D721Med (cell line): ENCODE results near the gene FAM174B.

Experiments used
- DNase-seq: peaks from one replicate; pipeline ENCODE4 v3.0.0; 2011; ENCODE audit warnings: low spot score; ENCODE audit not compliant: insufficient read length
- FAIRE-seq: peaks from 2 replicates; lab custom pipeline; 2011; peaks lifted over from hg19 to GRCh38; lab: Jason Lieb, UNC
- CTCF ChIP-seq: IDR thresholded peaks from 2 replicates; pipeline ENCODE4 v1.5.1; 2012; ENCODE audit warnings: mild to moderate bottlenecking, control low read depth; ENCODE audit not compliant: insufficient read depth; ENCODE audit errors: missing control alignments

The FAM174B gene

GRCh38 chr15:92656089-92656488, 514 bp upstream of the FAM174B start:
- DNase-seq: no peak
- TF ChIP-seq CTCF: no peak
- FAIRE-seq: peak; percentile 6

GRCh38 chr15:92654662-92655061, 913 bp downstream of the FAM174B start:
- no peak for FAIRE-seq
- no peak for TF ChIP-seq CTCF

GRCh38 chr15:92653836-92654539, 1.6 kb downstream of the FAM174B start:
- peak; percentile 33 for TF ChIP-seq CTCF
- DNase-seq (no peak), FAIRE-seq (no peak)

More at GRCh38 chr15:92654662-92655061, 913 bp downstream of the FAM174B start:
- no peak for DNase-seq

GRCh38 chr15:92653366-92653765, 2.2 kb downstream of the FAM174B start:
- DNase-seq (no peak), FAIRE-seq (no peak)
- no peak for TF ChIP-seq CTCF

GRCh38 chr15:92652576-92652966, 3.0 kb downstream of the FAM174B start:
- no peak for DNase-seq

GRCh38 chr15:92651877-92652575, 3.5 kb downstream of the FAM174B start:
- DNase-seq (no peak), FAIRE-seq (no peak)
- no peak for TF ChIP-seq CTCF

More at GRCh38 chr15:92652576-92652966, 3.0 kb downstream of the FAM174B start:
- FAIRE-seq: no peak
- TF ChIP-seq CTCF: no peak

GRCh38 chr15:92650966-92651365, 4.6 kb downstream of the FAM174B start:
- DNase-seq: no peak

More at GRCh38 chr15:92650966-92651365, 4.6 kb downstream of the FAM174B start:
- no peak for TF ChIP-seq CTCF
- FAIRE-seq: no peak
